ENCODE data around the gene NAT14. TPM values are rescaled to one million over a fixed set of nuclear protein-coding genes. Genes with fewer than 3 reads are reported as not detected.

The NAT14 gene
- total RNA-seq, 1 experiment from 2014 or later = 17.5 TPM

GRCh38 chr19:55489711-55490477, 4.9 kb downstream of the NAT14 start:
- no peaks in the 10 kb centered on the region for H4K20me1 ChIP-seq (ENCODE audit: low read length)
- DNase-seq = no peak
- no peaks in the 10 kb centered on the region for H3K79me2 ChIP-seq (ENCODE audit: low read length)
- no TSS peak for BruUV-seq (replicated peaks)
- no peaks in the 10 kb centered on the region for H3K36me3 ChIP-seq (ENCODE audit: low read depth, low read length)
- H3K9me2 ChIP-seq (replicated peaks; ENCODE audit: low read length) = no peaks in the 10 kb centered on the region
- CTCF ChIA-PET = no interaction called here
- H3K4me2 ChIP-seq (ENCODE audit: low read length) = no peak overlapping the region
- POLR2A ChIA-PET (ENCODE audit: unreplicated experiment) = no interaction called here
- H3K4me3 ChIP-seq (ENCODE audit: low read length) = no peak overlapping the region
- no peak for TF ChIP-seq EZH2 (IDR thresholded peaks at IDR 0.05; ENCODE audit: low read length, unreplicated experiment)
- TF ChIP-seq EZH2phosphoT487 (IDR thresholded peaks at IDR 0.05; ENCODE audit: borderline replicate concordance, low read length) = no peak
- no peak for TF ChIP-seq CTCF (conservative IDR thresholded peaks at IDR 0.05; ENCODE audit: low read depth, low read length)
- H3K27ac ChIP-seq (ENCODE audit: low read length) = no peak overlapping the region
- intact Hi-C loops (cut with micrococcal nuclease) = no loop called here
- H2AFZ ChIP-seq (ENCODE audit: low read length) = no peak overlapping the region
- no peaks in the 10 kb centered on the region for H3K9me3 ChIP-seq (ENCODE audit: low read length)
- peaks cover 3% of the 10 kb centered on the region for H3F3A ChIP-seq (ENCODE audit: low read length, unreplicated experiment)
- peaks cover 26% of the 10 kb centered on the region for H3K4me1 ChIP-seq (ENCODE audit: insufficient read depth, low read length)
- H3K9ac ChIP-seq (ENCODE audit: low read length) = no peak overlapping the region
- no peaks in the 10 kb centered on the region for H3K27me3 ChIP-seq (ENCODE audit: low read length)
- ATAC-seq = no peak

GRCh38 chr19:55490478-55491432, 5.8 kb downstream of the NAT14 start:
- CTCF ChIA-PET = no interaction called here
- H3K27me3 ChIP-seq (ENCODE audit: low read length) = no peaks in the 10 kb centered on the region

More at GRCh38 chr19:55490478-55491432, 5.8 kb downstream of the NAT14 start:
- peaks cover 3% of the 10 kb centered on the region for H3F3A ChIP-seq (ENCODE audit: low read length, unreplicated experiment)
- H3K9ac ChIP-seq (ENCODE audit: low read length) = no peak overlapping the region
- H3K79me2 ChIP-seq (ENCODE audit: low read length) = no peaks in the 10 kb centered on the region
- H3K4me3 ChIP-seq (ENCODE audit: low read length) = no peak overlapping the region
- peaks cover 26% of the 10 kb centered on the region for H3K4me1 ChIP-seq (ENCODE audit: insufficient read depth, low read length)
- H3K36me3 ChIP-seq (ENCODE audit: low read depth, low read length) = no peaks in the 10 kb centered on the region
- no peak overlapping the region for H3K4me2 ChIP-seq (ENCODE audit: low read length)
- no peak for ATAC-seq
- H3K27ac ChIP-seq (ENCODE audit: low read length) = no peak overlapping the region
- no peak for TF ChIP-seq EZH2phosphoT487 (IDR thresholded peaks at IDR 0.05; ENCODE audit: borderline replicate concordance, low read length)
- no peak for TF ChIP-seq EZH2 (IDR thresholded peaks at IDR 0.05; ENCODE audit: low read length, unreplicated experiment)
- TF ChIP-seq CTCF (conservative IDR thresholded peaks at IDR 0.05; ENCODE audit: low read depth, low read length) = no peak
- H3K9me2 ChIP-seq (replicated peaks; ENCODE audit: low read length) = no peaks in the 10 kb centered on the region
- BruUV-seq (replicated peaks) = no TSS peak
- H2AFZ ChIP-seq (ENCODE audit: low read length) = no peak overlapping the region
- intact Hi-C loops (cut with micrococcal nuclease) = no loop called here
- no peaks in the 10 kb centered on the region for H4K20me1 ChIP-seq (ENCODE audit: low read length)
- H3K9me3 ChIP-seq (ENCODE audit: low read length) = no peaks in the 10 kb centered on the region
- no peak for DNase-seq
- POLR2A ChIA-PET (ENCODE audit: unreplicated experiment) = no interaction called here

Measured in PC-3 (cell line).